HG02884 (cell line): ENCODE measurements around the gene ZNF593.

Source experiments
- ATAC-seq: cut with Tn5 transposase; IDR thresholded peaks from one replicate; pipeline ENCODE4 v1.9.1; 2021; ENCODE audit warnings: mild to moderate bottlenecking, moderate library complexity; ENCODE audit not compliant: unreplicated experiment

The ZNF593 gene

GRCh38 chr1:26200413-26200812, 30.7 kb downstream of the ZNF593 start:
- no peak for ATAC-seq

GRCh38 chr1:26203642-26204318, 34.1 kb downstream of the ZNF593 start:
- no peak for ATAC-seq

GRCh38 chr1:26210147-26210870, 40.6 kb downstream of the ZNF593 start:
- ATAC-seq = no peak

- no peak for ATAC-seq
These were observed 43.0 kb downstream of the ZNF593 start for GRCh38 chr1:26212726-26213125.

GRCh38 chr1:26213335-26213905, 43.7 kb downstream of the ZNF593 start:
- no peak for ATAC-seq

GRCh38 chr1:26215246-26215645, 45.5 kb downstream of the ZNF593 start:
- no peak for ATAC-seq

GRCh38 chr1:26218906-26219494, 49.3 kb downstream of the ZNF593 start:
- ATAC-seq = no peak
